ENCODE data around the gene MYH9. TPM values are rescaled to one million over a fixed set of nuclear protein-coding genes. Genes with fewer than 3 reads are reported as not detected.

MYH9 gene
- total and polyA plus RNA-seq, 4 donors: 170 to 1,890 (median 1,068) TPM

DNA sequence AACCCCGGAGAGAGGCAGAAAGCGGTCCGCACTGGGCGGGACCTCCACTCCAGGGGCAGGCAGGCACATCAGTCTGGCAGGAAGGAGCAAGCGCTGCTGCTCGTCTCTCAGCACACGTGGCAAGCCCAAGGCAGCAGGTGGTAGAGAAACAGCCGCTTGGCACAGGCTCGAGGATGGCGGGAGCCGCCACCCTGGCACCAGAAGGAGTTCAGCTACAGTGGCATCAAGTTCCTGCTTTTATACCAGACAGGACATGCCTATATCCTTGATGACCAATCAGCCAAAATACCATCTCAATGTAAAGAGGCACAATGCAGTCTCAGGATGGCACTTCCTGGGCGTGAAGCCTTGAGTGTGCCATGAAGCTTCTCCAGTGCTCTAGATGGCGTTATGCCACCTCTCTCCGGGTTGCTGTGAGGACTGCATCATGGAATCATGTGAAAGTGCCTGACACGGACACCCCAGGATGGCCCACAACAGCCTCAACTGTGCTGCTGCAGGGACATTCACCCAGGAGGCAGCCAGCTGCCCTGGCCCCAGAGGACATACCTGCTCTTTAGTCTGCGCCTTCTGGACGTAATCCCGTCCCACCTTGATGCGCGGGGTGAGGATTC is 70.0 kb downstream of the MYH9 start:
- ATAC-seq (ENCODE audit: low FRiP score): no peak
- Histone ChIP-seq H3K27ac (ENCODE audit: low read depth in 1 of 2, low read length in 2 of 2) (peak overlapping the region in 1 of 2 donors; percentile 49), H3K36me3 (ENCODE audit: control insufficient read depth in 1 of 2, insufficient read depth in 2 of 2, low read length in 1 of 2) (peaks cover 7 to 35% of the 10 kb centered on the region in 2 donors), H3K4me3 (ENCODE audit: low read length in 2 of 2) (no peak overlapping the region), H3K27me3 (ENCODE audit: control insufficient read depth in 1 of 2, insufficient read depth in 2 of 2, low read length in 1 of 2) (no peaks in the 10 kb centered on the region), H3K4me1 (ENCODE audit: control insufficient read depth in 1 of 2, insufficient read depth in 2 of 2, low read length in 2 of 2) (no peaks in the 10 kb centered on the region), H3K9me3 (ENCODE audit: control insufficient read depth, low read length) (no peaks in the 10 kb centered on the region)
- WGBS, 2 donors: 65% methylated on average over 20 of the region's 20 CpGs
- no peak for DNase-seq
- intact Hi-C loops (cut with DNase I): no loop called here

- no peaks in the 10 kb centered on the region for H3K4me1 ChIP-seq (ENCODE audit: control insufficient read depth in 1 of 2, insufficient read depth in 2 of 2, low read length in 2 of 2)
- H3K9me3 ChIP-seq (ENCODE audit: control insufficient read depth, low read length): no peaks in the 10 kb centered on the region
- WGBS, 2 donors: 93 to 94% methylated on average over 14 of the region's 14 CpGs
- H3K27me3 ChIP-seq (ENCODE audit: control insufficient read depth in 1 of 2, insufficient read depth in 2 of 2, low read length in 1 of 2): no peaks in the 10 kb centered on the region
- H3K27ac ChIP-seq (ENCODE audit: low read depth in 1 of 2, low read length in 2 of 2): no peak overlapping the region
- no peak overlapping the region for H3K4me3 ChIP-seq (ENCODE audit: low read length in 2 of 2)
- intact Hi-C loops (cut with DNase I): no loop called here
- DNase-seq (no peak), ATAC-seq (ENCODE audit: low FRiP score) (no peak)
- peaks cover 7 to 32% of the 10 kb centered on the region in 2 donors for H3K36me3 ChIP-seq (ENCODE audit: control insufficient read depth in 1 of 2, insufficient read depth in 2 of 2, low read length in 1 of 2)
These were observed 71.3 kb downstream of the MYH9 start for GRCh38 chr22:36316419-36316818.

DNA sequence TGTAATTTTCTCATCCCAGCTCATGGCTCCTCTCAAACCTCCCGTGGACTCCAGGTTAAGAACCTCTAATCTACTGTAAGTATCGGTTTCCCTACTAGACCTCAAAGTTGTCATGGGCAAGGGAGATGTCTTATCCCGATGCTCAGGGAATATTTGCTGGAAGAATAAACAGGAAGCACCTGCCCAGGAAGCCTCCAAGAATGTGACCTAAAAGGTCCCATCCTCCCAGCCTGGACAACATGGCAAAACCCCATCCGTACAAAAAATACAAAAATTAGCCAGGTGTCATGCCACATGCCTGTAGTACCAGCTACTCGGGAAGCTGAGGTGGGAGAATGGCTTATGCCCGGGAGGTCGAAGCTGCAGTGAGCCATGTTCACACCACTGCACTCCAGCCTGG is 72.4 kb downstream of the MYH9 start:
- H3K27me3 ChIP-seq (ENCODE audit: control insufficient read depth in 1 of 2, insufficient read depth in 2 of 2, low read length in 1 of 2): no peaks in the 10 kb centered on the region
- DNase-seq (no peak), ATAC-seq (ENCODE audit: low FRiP score) (no peak)
- H3K27ac ChIP-seq (ENCODE audit: low read depth in 1 of 2, low read length in 2 of 2): no peak overlapping the region
- intact Hi-C loops (cut with DNase I): no loop called here
- no peaks in the 10 kb centered on the region for H3K9me3 ChIP-seq (ENCODE audit: control insufficient read depth, low read length)
- peaks cover 7 to 38% of the 10 kb centered on the region in 2 donors for H3K36me3 ChIP-seq (ENCODE audit: control insufficient read depth in 1 of 2, insufficient read depth in 2 of 2, low read length in 1 of 2)
- H3K4me3 ChIP-seq (ENCODE audit: low read length in 2 of 2): no peak overlapping the region
- 64 to 70% methylated on average over 7 of the region's 7 CpGs for WGBS, 2 donors
- no peaks in the 10 kb centered on the region for H3K4me1 ChIP-seq (ENCODE audit: control insufficient read depth in 1 of 2, insufficient read depth in 2 of 2, low read length in 2 of 2)

GRCh38 chr22:36311386-36312085 is 76.2 kb downstream of the MYH9 start:
- no peak overlapping the region for H3K27ac ChIP-seq (ENCODE audit: low read depth in 1 of 2, low read length in 2 of 2)
- H3K9me3 ChIP-seq (ENCODE audit: control insufficient read depth, low read length): no peaks in the 10 kb centered on the region
- intact Hi-C loops (cut with DNase I): no loop called here
- no peaks in the 10 kb centered on the region for H3K27me3 ChIP-seq (ENCODE audit: control insufficient read depth in 1 of 2, insufficient read depth in 2 of 2, low read length in 1 of 2)
- 63 to 73% methylated on average over 18 of the region's 18 CpGs for WGBS, 2 donors
- peaks cover 16 to 35% of the 10 kb centered on the region in 2 donors for H3K36me3 ChIP-seq (ENCODE audit: control insufficient read depth in 1 of 2, insufficient read depth in 2 of 2, low read length in 1 of 2)
- DNase-seq (no peak), ATAC-seq (ENCODE audit: low FRiP score) (no peak)
- H3K4me3 ChIP-seq (ENCODE audit: low read length in 2 of 2): no peak overlapping the region
- H3K4me1 ChIP-seq (ENCODE audit: control insufficient read depth in 1 of 2, insufficient read depth in 2 of 2, low read length in 2 of 2): no peaks in the 10 kb centered on the region

- Histone ChIP-seq H3K27ac (ENCODE audit: low read depth in 1 of 2, low read length in 2 of 2) (no peak overlapping the region), H3K4me1 (ENCODE audit: control insufficient read depth in 1 of 2, insufficient read depth in 2 of 2, low read length in 2 of 2) (no peaks in the 10 kb centered on the region), H3K9me3 (ENCODE audit: control insufficient read depth, low read length) (no peaks in the 10 kb centered on the region), H3K4me3 (ENCODE audit: low read length in 2 of 2) (no peak overlapping the region), H3K36me3 (ENCODE audit: control insufficient read depth in 1 of 2, insufficient read depth in 2 of 2, low read length in 1 of 2) (peaks cover 12 to 50% of the 10 kb centered on the region in 2 donors), H3K27me3 (ENCODE audit: control insufficient read depth in 1 of 2, insufficient read depth in 2 of 2, low read length in 1 of 2) (no peaks in the 10 kb centered on the region)
- WGBS, 2 donors: 78 to 89% methylated on average over 17 of the region's 17 CpGs
- no peak for ATAC-seq (ENCODE audit: low FRiP score)
- intact Hi-C loops (cut with DNase I): loop anchor here in 1 of 2 donors (5.0 kb wide), 1 partner anchor 163 kb away; no protein-coding TSS in a partner anchor
- no peak for DNase-seq
These were observed 78.9 kb downstream of the MYH9 start for GRCh38 chr22:36308880-36309279.

GRCh38 chr22:36306227-36306626 is 81.5 kb downstream of the MYH9 start:
- no peak for ATAC-seq (ENCODE audit: low FRiP score)
- peaks cover 9 to 51% of the 10 kb centered on the region in 2 donors for H3K36me3 ChIP-seq (ENCODE audit: control insufficient read depth in 1 of 2, insufficient read depth in 2 of 2, low read length in 1 of 2)

DNA sequence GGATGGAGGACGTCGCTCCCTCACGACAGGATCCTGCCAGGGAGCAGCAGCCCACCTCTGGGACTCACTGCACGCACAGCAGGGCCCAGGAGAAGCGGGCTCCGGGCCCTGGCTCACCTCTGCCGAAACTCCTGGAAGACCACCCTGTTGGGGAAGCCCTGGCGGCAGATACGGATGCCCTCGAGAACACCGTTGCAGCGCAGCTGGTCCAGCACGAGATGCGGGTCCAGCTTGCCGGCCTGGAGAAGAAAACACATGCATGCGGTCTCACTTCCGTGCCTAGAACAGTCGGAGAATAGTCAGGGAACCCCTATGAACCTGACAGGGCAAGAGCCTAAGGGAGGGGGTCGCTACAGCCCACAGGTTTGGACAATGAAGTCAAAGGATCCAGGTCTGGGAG is 82.0 kb downstream of the MYH9 start:
- intact Hi-C loops (cut with DNase I): loop anchor here in 1 of 2 donors (5.0 kb wide), 1 partner anchor 166 kb away; no protein-coding TSS in a partner anchor
- Histone ChIP-seq H3K9me3 (ENCODE audit: control insufficient read depth, low read length) (no peaks in the 10 kb centered on the region), H3K36me3 (ENCODE audit: control insufficient read depth in 1 of 2, insufficient read depth in 2 of 2, low read length in 1 of 2) (peaks cover 11 to 49% of the 10 kb centered on the region in 2 donors), H3K4me1 (ENCODE audit: control insufficient read depth in 1 of 2, insufficient read depth in 2 of 2, low read length in 2 of 2) (no peaks in the 10 kb centered on the region), H3K27me3 (ENCODE audit: control insufficient read depth in 1 of 2, insufficient read depth in 2 of 2, low read length in 1 of 2) (no peaks in the 10 kb centered on the region), H3K4me3 (ENCODE audit: low read length in 2 of 2) (no peak overlapping the region), H3K27ac (ENCODE audit: low read depth in 1 of 2, low read length in 2 of 2) (no peak overlapping the region)
- DNase-seq (no peak), ATAC-seq (ENCODE audit: low FRiP score) (no peak)
- WGBS, 2 donors: 84% methylated on average over 19 of the region's 19 CpGs

More at GRCh38 chr22:36306227-36306626, 81.5 kb downstream of the MYH9 start:
- 81 to 83% methylated on average over 17 to 18 of the region's 18 CpGs for WGBS, 2 donors
- Histone ChIP-seq H3K27me3 (ENCODE audit: control insufficient read depth in 1 of 2, insufficient read depth in 2 of 2, low read length in 1 of 2) (no peaks in the 10 kb centered on the region), H3K9me3 (ENCODE audit: control insufficient read depth, low read length) (no peaks in the 10 kb centered on the region), H3K27ac (ENCODE audit: low read depth in 1 of 2, low read length in 2 of 2) (no peak overlapping the region), H3K4me1 (ENCODE audit: control insufficient read depth in 1 of 2, insufficient read depth in 2 of 2, low read length in 2 of 2) (no peaks in the 10 kb centered on the region), H3K4me3 (ENCODE audit: low read length in 2 of 2) (no peak overlapping the region)
- intact Hi-C loops (cut with DNase I): loop anchor here in 1 of 2 donors (5.0 kb wide), 1 partner anchor 166 kb away; no protein-coding TSS in a partner anchor
- no peak for DNase-seq

GRCh38 chr22:36304429-36304828 is 83.3 kb downstream of the MYH9 start:
- intact Hi-C loops (cut with DNase I): loop anchor here in 1 of 2 donors (5.0 kb wide), 1 partner anchor 168 kb away; no protein-coding TSS in a partner anchor
- Histone ChIP-seq H3K9me3 (ENCODE audit: control insufficient read depth, low read length) (no peaks in the 10 kb centered on the region), H3K36me3 (ENCODE audit: control insufficient read depth in 1 of 2, insufficient read depth in 2 of 2, low read length in 1 of 2) (peaks cover 15 to 50% of the 10 kb centered on the region in 2 donors), H3K27ac (ENCODE audit: low read depth in 1 of 2, low read length in 2 of 2) (peak overlapping the region in 1 of 2 donors; percentile 36), H3K4me3 (ENCODE audit: low read length in 2 of 2) (no peak overlapping the region), H3K4me1 (ENCODE audit: control insufficient read depth in 1 of 2, insufficient read depth in 2 of 2, low read length in 2 of 2) (no peaks in the 10 kb centered on the region), H3K27me3 (ENCODE audit: control insufficient read depth in 1 of 2, insufficient read depth in 2 of 2, low read length in 1 of 2) (no peaks in the 10 kb centered on the region)
- WGBS, 2 donors: 43 to 48% methylated on average over 10 of the region's 10 CpGs
- ATAC-seq (ENCODE audit: low FRiP score) (no peak), DNase-seq (no peak)

Measured in aorta (tissue), 5 donors.